GM12878 (cell line): ENCODE results near the gene PEMT. TPM values are rescaled to one million over a fixed set of nuclear protein-coding genes. Genes with fewer than 3 reads are reported as not detected.

Experiments used
- ATAC-seq: fragments of 200-7000 bp; cut with Tn5 transposase; 3 replicates; pipeline ENCODE4 v1.9.1; 2020; ENCODE audit warnings: mild to moderate bottlenecking, moderate library complexity
- BruUV-seq: library from RNA; stranded (reverse); fragments of 400-500 nt; replicated peaks from 2 replicates; lab custom pipeline; 2021; lab: Mats Ljungman, UMichigan
- CTCF ChIA-PET: fragments of 300-600 bp; sonication (Branson Sonifier 250); formaldehyde crosslinking; extraction: SDS; loops from one replicate; lab custom pipeline; 2021; ENCODE audit warnings: inconsistent platforms; lab: Yijun Ruan, JAX
- POLR2A ChIA-PET: fragments of 350-600 bp; formaldehyde crosslinking; extraction: SDS; loops from one replicate; lab custom pipeline; 2021; ENCODE audit warnings: inconsistent platforms; lab: Charles Lee
- RAD21 ChIA-PET: fragments of 300-600 bp; sonication (Branson Sonifier 250); formaldehyde crosslinking; loops from one replicate; lab custom pipeline; 2023; ENCODE audit warnings: antibody characterized with exemption; ENCODE audit not compliant: unreplicated experiment; lab: Charles Lee
- SMC1A ChIA-PET: fragments of 300-600 bp; sonication (Branson Sonifier 250); formaldehyde crosslinking; loops from one replicate; lab custom pipeline; 2023; ENCODE audit not compliant: unreplicated experiment, uncharacterized antibody; lab: Charles Lee
- DNase-seq: peaks from one replicate; pipeline ENCODE4 v3.0.0-alpha.2; 2011; ENCODE audit warnings: low read depth, low spot score
- FAIRE-seq: peaks from 3 replicates; lab custom pipeline; 2011; peaks lifted over from hg19 to GRCh38; lab: Jason Lieb, UNC
- H2AFZ ChIP-seq: 2 replicates; pipeline ENCODE4 v1.6.0; 2011; ENCODE audit warnings: low read depth, low read length, control low read depth; ENCODE audit not compliant: control insufficient read depth
- H3K27ac ChIP-seq: 2 replicates; pipeline ENCODE4 v1.5.1; 2011; ENCODE audit warnings: control low read depth; ENCODE audit not compliant: control insufficient read depth, insufficient read depth
- H3K27me3 ChIP-seq, 2 experiments: replicated peaks in 1 of 2; 2 replicates each; pipeline versions ENCODE4 v1.6.0 to v1.6.1; 2011; ENCODE audit warnings: low read length in 1 of 2; ENCODE audit not compliant: control insufficient read depth in 2 of 2, insufficient read depth in 2 of 2
- H3K36me3 ChIP-seq, 2 experiments: 2 replicates each; pipeline ENCODE4 v1.5.1; 2011; ENCODE audit warnings: low read length in 1 of 2; ENCODE audit not compliant: control insufficient read depth in 2 of 2, insufficient read depth in 2 of 2
- H3K4me1 ChIP-seq: 2 replicates; pipeline ENCODE4 v1.6.1; 2011; ENCODE audit warnings: mild to moderate bottlenecking, low read length, moderate library complexity, mixed read lengths; ENCODE audit not compliant: control insufficient read depth, insufficient read depth
- H3K4me2 ChIP-seq: 2 replicates; pipeline ENCODE4 v1.6.0; 2011; ENCODE audit warnings: control low read depth; ENCODE audit not compliant: control insufficient read depth, insufficient read depth
- H3K4me3 ChIP-seq: fragments of 200-600 bp; sonication (generic); 2 replicates; pipeline ENCODE4 v1.5.1; 2016
- H3K79me2 ChIP-seq: 2 replicates; pipeline ENCODE4 v1.6.0; 2011; ENCODE audit warnings: low read length; ENCODE audit not compliant: control insufficient read depth, insufficient read depth
- H3K9ac ChIP-seq: 2 replicates; pipeline ENCODE4 v1.8.0; 2011; ENCODE audit warnings: low read length, control low read depth, mixed read lengths; ENCODE audit not compliant: control insufficient read depth, insufficient read depth
- H3K9me3 ChIP-seq: replicated peaks from 3 replicates; pipeline ENCODE4 v1.5.1; 2011; ENCODE audit warnings: mild to moderate bottlenecking, low read length; ENCODE audit not compliant: control insufficient read depth, insufficient read depth
- H4K20me1 ChIP-seq: 2 replicates; pipeline ENCODE4 v1.6.0; 2011; ENCODE audit not compliant: control insufficient read depth, insufficient read depth
- CREB1 ChIP-seq: IDR thresholded peaks from 2 replicates; pipeline ENCODE4 v1.6.1; 2012; ENCODE audit warnings: low read depth, mild to moderate bottlenecking, inconsistent platforms
- FOXM1 ChIP-seq: IDR thresholded peaks from 2 replicates; pipeline ENCODE4 v1.6.1; 2012; ENCODE audit warnings: low read depth, mild to moderate bottlenecking, inconsistent platforms, low read length, moderate library complexity
- HDAC6 ChIP-seq: fragments of 200-600 bp; sonication (generic); IDR thresholded peaks from one replicate; pipeline ENCODE4 v1.8.0; 2017; ENCODE audit warnings: antibody characterized with exemption; ENCODE audit not compliant: unreplicated experiment
- IRF5 ChIP-seq: fragments of 450-650 bp; IDR thresholded peaks from 2 replicates; pipeline ENCODE4 v1.6.1; 2017; ENCODE audit warnings: borderline replicate concordance
- RFX5 ChIP-seq: IDR thresholded peaks from 2 replicates; pipeline ENCODE4 v1.6.1; 2011; ENCODE audit warnings: low read depth, low read length, improper control_type of control experiment
- SIN3A ChIP-seq: IDR thresholded peaks from 2 replicates; pipeline ENCODE4 v1.6.1; 2012; ENCODE audit warnings: low read depth, low read length, improper control_type of control experiment
- SP1 ChIP-seq: IDR thresholded peaks from one replicate; pipeline ENCODE4 v1.6.1; 2011; ENCODE audit warnings: low read depth, low read length
- STAT3 ChIP-seq: IDR thresholded peaks from 2 replicates; pipeline ENCODE4 v1.6.1; 2011; ENCODE audit warnings: low read depth, low read length, improper control_type of control experiment
- TCF12 ChIP-seq: IDR thresholded peaks from 2 replicates; pipeline ENCODE4 v1.6.1; 2011; ENCODE audit warnings: low read depth, mild to moderate bottlenecking, low read length
- WGBS: methylation state at CpG from one replicate; pipeline ENCODE4 v1.1.6; 2016; ENCODE audit warnings: low lambda C conversion rate; ENCODE audit not compliant: insufficient replicate concordance, insufficient coverage; ENCODE audit errors: missing lambda C conversion rate; 5-methylcytosine and 5-hydroxymethylcytosine counted together
- in situ Hi-C: fragments of 300-500 bp; cut with MboI; formaldehyde crosslinking; loops from 9 replicates; pipeline ENCODE4 v1.14.3; 2018; ENCODE audit warnings: mixed read lengths
- intact Hi-C: fragments of 100-400 bp; cut with micrococcal nuclease; formaldehyde crosslinking; loops from one replicate; pipeline ENCODE4 v1.14.2; 2022; ENCODE audit not compliant: unreplicated experiment
- polyA plus RNA-seq, 11 experiments: library from polyadenylated mRNA; depleted of rRNA in 4 of 11; unstranded in 6 of 11; stranded (reverse) in 5 of 11; fragments of >200 nt; fragmentation: Nextera tagmentation in 4 of 11; fragmentation: Illumina TruSeq in 1 of 11; extraction: Ambion mirVana in 4 of 11; extraction: Trizol in 1 of 11; gene quantifications; 1 replicate in 1 of 11; 2 replicates in 10 of 11; pipeline versions ENCODE4 v1.2.1 to v1.2.3, GENCODE V29; 2011 to 2016; ENCODE audit warnings: inconsistent platforms in 2 of 11, missing spikeins in 2 of 11, low read depth in 1 of 11
- total RNA-seq, 4 experiments: library from RNA; depleted of rRNA in 3 of 4; stranded (reverse); fragments of >200 nt in 3 of 4; fragmentation: Illumina TruSeq in 1 of 4; extraction: Trizol in 1 of 4; gene quantifications; 2 replicates each; pipeline versions ENCODE4 v1.2.1 to v1.2.3, GENCODE V29; 2013 to 2021
- TF ChIP-seq, protein P1 (sequence below): fragments of 450-650 bp; IDR thresholded peaks from 2 replicates; pipeline ENCODE4 v1.6.1; 2017; ENCODE audit warnings: antibody characterized with exemption, mild to moderate bottlenecking, moderate library complexity

PEMT gene
- total and polyA plus RNA-seq, 10 of the 15 experiments (the other 5 are each of a cell fraction or from before 2014, with no cell fraction given): 2.8 to 44.7 (median 25.4) TPM

DNA sequence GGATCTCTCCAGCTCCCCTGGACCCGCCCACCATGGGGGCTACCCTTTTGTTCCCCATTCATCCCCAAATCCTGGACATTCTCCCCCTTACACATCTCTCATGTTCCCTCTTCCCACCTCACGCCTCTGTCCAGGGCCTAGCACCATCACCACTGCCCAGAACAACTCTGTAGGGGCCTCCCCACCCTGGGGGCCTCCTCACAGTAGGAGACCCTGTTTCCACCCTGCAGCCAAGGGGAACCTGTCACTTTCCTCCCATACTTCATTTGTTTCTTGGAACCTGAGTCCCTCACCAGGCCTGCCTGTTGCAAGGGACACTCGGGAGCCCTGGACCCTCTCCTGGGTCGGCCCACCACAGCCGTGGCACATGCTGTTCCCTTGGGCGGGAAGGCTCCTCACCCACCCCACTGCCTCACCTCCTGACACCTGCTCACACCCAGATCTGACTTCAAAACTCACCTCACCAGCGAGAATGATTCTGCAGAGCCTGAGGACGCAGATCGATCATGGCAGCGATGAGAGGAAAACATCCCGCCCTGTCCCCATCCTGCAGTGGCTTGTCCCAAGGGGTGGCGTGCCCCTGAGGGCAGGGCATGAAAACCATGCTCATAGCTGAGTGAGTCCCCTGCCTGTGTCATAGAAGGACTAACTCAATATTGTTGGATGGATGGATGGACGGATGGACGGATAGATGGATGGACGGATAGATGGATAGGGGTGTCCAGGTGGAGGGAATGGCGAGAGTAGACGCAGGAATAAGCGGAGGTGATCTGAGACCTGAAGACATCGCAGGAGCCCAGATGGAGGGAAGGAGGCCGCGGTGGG, 88.6 kb downstream of the PEMT start:
- intact Hi-C loops: no loop called here
- CTCF ChIA-PET: no interaction called here
- no peak overlapping the region for H3K9ac ChIP-seq
- H3K27me3 ChIP-seq: no peaks in the 10 kb centered on the region; a peak in 2 of 4 replicates
- H4K20me1 ChIP-seq: no peaks in the 10 kb centered on the region
- no TSS peak for BruUV-seq
- POLR2A ChIA-PET: no interaction called here
- H3K9me3 ChIP-seq: no peaks in the 10 kb centered on the region
- FAIRE-seq (no peak), DNase-seq (no peak)
- H3K79me2 ChIP-seq: no peaks in the 10 kb centered on the region
- H3K36me3 ChIP-seq: no peaks in the 10 kb centered on the region
- SMC1A ChIA-PET: no interaction called here
- in situ Hi-C loops: no loop called here
- H3K4me2 ChIP-seq: no peak overlapping the region
- 49% methylated on average over 21 of the region's 21 CpGs for WGBS
- no peak overlapping the region for H2AFZ ChIP-seq
- no peak overlapping the region for H3K27ac ChIP-seq
- RAD21 ChIA-PET: no interaction called here
- no peak overlapping the region for H3K4me3 ChIP-seq
- TF ChIP-seq RFX5: no peak
- TF ChIP-seq STAT3: no peak
- no peak for TF ChIP-seq SIN3A
- TF ChIP-seq IRF5: no peak
- TF ChIP-seq HDAC6: no peak
- TF ChIP-seq TCF12: no peak
- no peak for TF ChIP-seq FOXM1
- TF ChIP-seq, protein P1, sequence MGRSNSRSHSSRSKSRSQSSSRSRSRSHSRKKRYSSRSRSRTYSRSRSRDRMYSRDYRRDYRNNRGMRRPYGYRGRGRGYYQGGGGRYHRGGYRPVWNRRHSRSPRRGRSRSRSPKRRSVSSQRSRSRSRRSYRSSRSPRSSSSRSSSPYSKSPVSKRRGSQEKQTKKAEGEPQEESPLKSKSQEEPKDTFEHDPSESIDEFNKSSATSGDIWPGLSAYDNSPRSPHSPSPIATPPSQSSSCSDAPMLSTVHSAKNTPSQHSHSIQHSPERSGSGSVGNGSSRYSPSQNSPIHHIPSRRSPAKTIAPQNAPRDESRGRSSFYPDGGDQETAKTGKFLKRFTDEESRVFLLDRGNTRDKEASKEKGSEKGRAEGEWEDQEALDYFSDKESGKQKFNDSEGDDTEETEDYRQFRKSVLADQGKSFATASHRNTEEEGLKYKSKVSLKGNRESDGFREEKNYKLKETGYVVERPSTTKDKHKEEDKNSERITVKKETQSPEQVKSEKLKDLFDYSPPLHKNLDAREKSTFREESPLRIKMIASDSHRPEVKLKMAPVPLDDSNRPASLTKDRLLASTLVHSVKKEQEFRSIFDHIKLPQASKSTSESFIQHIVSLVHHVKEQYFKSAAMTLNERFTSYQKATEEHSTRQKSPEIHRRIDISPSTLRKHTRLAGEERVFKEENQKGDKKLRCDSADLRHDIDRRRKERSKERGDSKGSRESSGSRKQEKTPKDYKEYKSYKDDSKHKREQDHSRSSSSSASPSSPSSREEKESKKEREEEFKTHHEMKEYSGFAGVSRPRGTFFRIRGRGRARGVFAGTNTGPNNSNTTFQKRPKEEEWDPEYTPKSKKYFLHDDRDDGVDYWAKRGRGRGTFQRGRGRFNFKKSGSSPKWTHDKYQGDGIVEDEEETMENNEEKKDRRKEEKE: no peak
- TF ChIP-seq CREB1: no peak
- no peak for TF ChIP-seq SP1
- TF ChIP-seq, all 136 proteins: peak for 0
- ATAC-seq: no peak
- H3K4me1 ChIP-seq: no peaks in the 10 kb centered on the region
